Muscle of leg (tissue), 11 donors: ENCODE results near the gene ZFP1. TPM values are rescaled to one million over a fixed set of nuclear protein-coding genes. Genes with fewer than 3 reads are reported as not detected.
"Not testable (repeated sequence)": the region's sequence is repeated elsewhere in the genome, so short reads cannot be mapped to it uniquely, and the experiment has no call there.

Source experiments
- DNase-seq: peaks from one replicate; pipeline ENCODE4 v3.0.0; 2013
- H3K27ac ChIP-seq: one replicate; pipeline ENCODE4 v1.5.1; 2013; ENCODE audit warnings: mild to moderate bottlenecking, low read length, control low read depth
- H3K27me3 ChIP-seq: one replicate; pipeline ENCODE4 v1.6.1; 2013; ENCODE audit warnings: low read length; ENCODE audit not compliant: control insufficient read depth, insufficient read depth
- H3K36me3 ChIP-seq: one replicate; pipeline ENCODE4 v1.6.1; 2013; ENCODE audit warnings: low read length; ENCODE audit not compliant: control insufficient read depth, insufficient read depth
- H3K4me1 ChIP-seq: one replicate; pipeline ENCODE4 v1.6.1; 2013; ENCODE audit warnings: low read length; ENCODE audit not compliant: control insufficient read depth, insufficient read depth
- H3K4me3 ChIP-seq: one replicate; pipeline ENCODE4 v1.5.1; 2013; ENCODE audit warnings: low read length, control low read depth
- H3K9me3 ChIP-seq: replicated peaks from 2 replicates; pipeline ENCODE4 v1.6.1; 2013; ENCODE audit warnings: low read depth, low read length; ENCODE audit not compliant: control insufficient read depth
- WGBS: methylation state at CpG from one replicate; pipeline ENCODE4 v1.1.5; 2013; ENCODE audit warnings: missing lambda C conversion rate; ENCODE audit not compliant: insufficient coverage; 5-methylcytosine and 5-hydroxymethylcytosine counted together
- polyA plus RNA-seq, 8 donors: library from polyadenylated mRNA; unstranded; fragments of 120-200 nt; gene quantifications; one replicate each; pipeline versions ENCODE4 v1.2.1 to v1.2.3, GENCODE V29; 2013; ENCODE audit warnings: inconsistent platforms in 1 of 8, low replicate concordance in 1 of 8; ENCODE audit not compliant: insufficient read length in 8 of 8, insufficient read depth in 1 of 8
- total RNA-seq: library from RNA; stranded (reverse); fragments of 120-200 nt; gene quantifications from one replicate; pipeline ENCODE4 v1.2.4, GENCODE V29; 2013

The ZFP1 gene
- total and polyA plus RNA-seq, 9 donors, result 10.4 to 17.2 (median 14.2) TPM

- 77% methylated on average over 9 of the region's 12 CpGs for WGBS
- Histone ChIP-seq H3K9me3 (no peaks in the 10 kb centered on the region), H3K4me1 (peaks cover 2% of the 10 kb centered on the region), H3K27ac (no peak overlapping the region), H3K27me3 (peaks cover 3% of the 10 kb centered on the region), H3K4me3 (no peak overlapping the region), H3K36me3 (no peaks in the 10 kb centered on the region)
- peak; percentile 57 for DNase-seq
Measured at GRCh38 chr16:75203096-75203495, 54.8 kb downstream of the ZFP1 start.

GRCh38 chr16:75203667-75204409 is 55.5 kb downstream of the ZFP1 start:
- Histone ChIP-seq H3K27me3 (no peaks in the 10 kb centered on the region), H3K9me3 (no peaks in the 10 kb centered on the region), H3K4me3 (no peak overlapping the region), H3K27ac (no peak overlapping the region), H3K4me1 (peaks cover 10% of the 10 kb centered on the region), H3K36me3 (no peaks in the 10 kb centered on the region)
- WGBS, result 81% methylated on average over 11 of the region's 13 CpGs
- DNase-seq, result no peak

GRCh38 chr16:75204410-75204758 is 56.1 kb downstream of the ZFP1 start:
- no peaks in the 10 kb centered on the region for H3K9me3 ChIP-seq
- 100% methylated on average over 1 of the region's 6 CpGs for WGBS
- no peaks in the 10 kb centered on the region for H3K36me3 ChIP-seq
- no peaks in the 10 kb centered on the region for H3K27me3 ChIP-seq
- no peak overlapping the region for H3K27ac ChIP-seq
- H3K4me3 ChIP-seq, result no peak overlapping the region
- H3K4me1 ChIP-seq, result peaks cover 10% of the 10 kb centered on the region
- no peak for DNase-seq

GRCh38 chr16:75204905-75205304 is 56.6 kb downstream of the ZFP1 start:
- H3K27ac ChIP-seq, H3K9me3 ChIP-seq, DNase-seq, H3K4me3 ChIP-seq, H3K36me3 ChIP-seq, H3K27me3 ChIP-seq: not testable (repeated sequence)
- no CpG with 5 or more reads among the region's 20 CpGs for WGBS
- peaks cover 10% of the 10 kb centered on the region for H3K4me1 ChIP-seq

GRCh38 chr16:75205438-75205837 is 57.1 kb downstream of the ZFP1 start:
- H3K4me3 ChIP-seq, H3K36me3 ChIP-seq, H3K27me3 ChIP-seq, DNase-seq, H3K27ac ChIP-seq, H3K9me3 ChIP-seq: not testable (repeated sequence)
- peaks cover 10% of the 10 kb centered on the region for H3K4me1 ChIP-seq
- no CpG with 5 or more reads among the region's 19 CpGs for WGBS

GRCh38 chr16:75205961-75206748 is 57.8 kb downstream of the ZFP1 start:
- DNase-seq, H3K9me3 ChIP-seq: not testable (repeated sequence)
- WGBS, result 82% methylated on average over 6 of the region's 25 CpGs

GRCh38 chr16:75206749-75207451 is 58.6 kb downstream of the ZFP1 start, which contains the start of gene CTRB2:
Gene CTRB2 (minus strand): TSS chr16:75207161. CDS start chr16:75207141, 20 bp downstream.
- no peak within 1 kb of the TSS for H3K4me3 ChIP-seq
- H3K4me1 ChIP-seq, result peaks cover 10% of the 10 kb centered on the region
- H3K36me3 ChIP-seq, result no peaks in the 10 kb centered on the region
- no peaks in the 10 kb centered on the region for H3K9me3 ChIP-seq
- no peak for DNase-seq
- H3K27ac ChIP-seq, result no peak within 1 kb of the TSS
- 77% methylated on average over 18 of the region's 24 CpGs for WGBS
- H3K27me3 ChIP-seq, result no peaks in the 10 kb centered on the region

More at GRCh38 chr16:75205961-75206748, 57.8 kb downstream of the ZFP1 start:
- H3K27me3 ChIP-seq, H3K4me3 ChIP-seq, H3K36me3 ChIP-seq, H3K27ac ChIP-seq: not testable (repeated sequence)
- peaks cover 10% of the 10 kb centered on the region for H3K4me1 ChIP-seq

- no peak overlapping the region for H3K27ac ChIP-seq
- no peak overlapping the region for H3K4me3 ChIP-seq
- DNase-seq, result no peak
- no peaks in the 10 kb centered on the region for H3K36me3 ChIP-seq
- H3K27me3 ChIP-seq, result no peaks in the 10 kb centered on the region
- WGBS, result 89% methylated on average over 10 of the region's 11 CpGs
- peaks cover 10% of the 10 kb centered on the region for H3K4me1 ChIP-seq
- no peaks in the 10 kb centered on the region for H3K9me3 ChIP-seq
Measured at GRCh38 chr16:75207831-75208230, 59.5 kb downstream of the ZFP1 start.

- no peak overlapping the region for H3K4me3 ChIP-seq
- WGBS, result 78% methylated on average over 8 of the region's 13 CpGs
- no peaks in the 10 kb centered on the region for H3K9me3 ChIP-seq
- H3K27me3 ChIP-seq, result no peaks in the 10 kb centered on the region
- no peaks in the 10 kb centered on the region for H3K36me3 ChIP-seq
- no peak for DNase-seq
- H3K27ac ChIP-seq, result no peak overlapping the region
- H3K4me1 ChIP-seq, result peaks cover 10% of the 10 kb centered on the region
Measured at GRCh38 chr16:75208242-75208825, 60.0 kb downstream of the ZFP1 start.
